Common myeloid progenitor, CD34-positive (primary cell): ENCODE results near the gene CRISPLD2.
"Not testable (repeated sequence)": the region's sequence is repeated elsewhere in the genome, so short reads cannot be mapped to it uniquely, and the experiment has no call there.

ENCODE experiments used
- CTCF ChIA-PET: fragments of 350-600 bp; sonication (Branson Sonifier 250); formaldehyde crosslinking; loops from one replicate; lab custom pipeline; 2021; ENCODE audit warnings: antibody characterized with exemption; lab: Charles Lee
- POLR2A ChIA-PET: fragments of 350-600 bp; sonication (Branson Sonifier 250); formaldehyde crosslinking; loops from one replicate; lab custom pipeline; 2021; ENCODE audit warnings: antibody characterized with exemption; lab: Charles Lee
- DNase-seq, 3 donors: peaks; one replicate each; pipeline versions ENCODE4 v3.0.0 to v3.0.0-alpha.2; 2013
- H3K27ac ChIP-seq, 2 experiments: 1 replicate in 1 of 2; 2 replicates in 1 of 2; pipeline ENCODE4 v1.7.0; 2013; ENCODE audit warnings: inconsistent platforms in 2 of 2, low read length in 2 of 2, mild to moderate bottlenecking in 2 of 2, low read depth in 1 of 2, moderate library complexity in 1 of 2; ENCODE audit not compliant: severe bottlenecking in 2 of 2, insufficient read depth in 1 of 2, poor library complexity in 1 of 2
- H3K27me3 ChIP-seq, 5 experiments: replicated peaks in 2 of 5; 1 replicate in 3 of 5; 2 replicates in 2 of 5; pipeline versions ENCODE4 v1.6.1 to v1.7.0; 2013; ENCODE audit warnings: low read length in 4 of 5, mild to moderate bottlenecking in 2 of 5, moderate library complexity in 2 of 5, inconsistent platforms in 1 of 5; ENCODE audit not compliant: insufficient read depth in 5 of 5, control insufficient read depth in 4 of 5
- H3K36me3 ChIP-seq, 4 experiments: 1 replicate in 2 of 4; 2 replicates in 2 of 4; pipeline versions ENCODE4 v1.6.1 to v1.7.0; 2013; ENCODE audit warnings: low read length in 3 of 4, control low read depth in 1 of 4, mild to moderate bottlenecking in 1 of 4; ENCODE audit not compliant: control insufficient read depth in 4 of 4, insufficient read depth in 4 of 4
- H3K4me1 ChIP-seq, 4 experiments: 1 replicate in 3 of 4; 2 replicates in 1 of 4; pipeline versions ENCODE4 v1.6.1 to v1.7.1; 2013; ENCODE audit warnings: low read length in 3 of 4, mild to moderate bottlenecking in 3 of 4, control low read depth in 1 of 4, inconsistent platforms in 1 of 4, moderate library complexity in 1 of 4; ENCODE audit not compliant: control insufficient read depth in 4 of 4, insufficient read depth in 4 of 4; ENCODE audit errors: control extremely low read depth in 1 of 4
- H3K4me3 ChIP-seq, 7 experiments: 1 replicate in 4 of 7; 2 replicates in 3 of 7; pipeline versions ENCODE4 v1.5.1 to v1.7.0; 2013; ENCODE audit warnings: mild to moderate bottlenecking in 7 of 7, low read length in 6 of 7, moderate library complexity in 6 of 7, inconsistent platforms in 2 of 7, low read depth in 2 of 7, control low read depth in 1 of 7; ENCODE audit not compliant: insufficient read depth in 4 of 7, control insufficient read depth in 1 of 7; ENCODE audit errors: extremely low read depth in 1 of 7
- H3K9me3 ChIP-seq, 5 experiments: 1 replicate in 4 of 5; 2 replicates in 1 of 5; pipeline versions ENCODE4 v1.6.1 to v1.7.1; 2013; ENCODE audit warnings: low read length in 4 of 5, mild to moderate bottlenecking in 2 of 5, inconsistent platforms in 1 of 5, low read depth in 1 of 5, moderate library complexity in 1 of 5; ENCODE audit not compliant: control insufficient read depth in 4 of 5, insufficient read depth in 2 of 5; ENCODE audit errors: control extremely low read depth in 1 of 5
- WGBS: methylation state at CpG from one replicate; pipeline ENCODE4 v1.1.5; 2013; ENCODE audit not compliant: insufficient coverage; 5-methylcytosine and 5-hydroxymethylcytosine counted together

The CRISPLD2 gene

GRCh38 chr16:84931506-84931905 lies 111.7 kb downstream of the CRISPLD2 start:
- Histone ChIP-seq H3K27ac (no peak overlapping the region), H3K4me1 (no peaks in the 10 kb centered on the region), H3K4me3 (no peak overlapping the region), H3K27me3 (peaks cover 0 to 22% (median 0%) of the 10 kb centered on the region in 5 experiments), H3K9me3 (no peaks in the 10 kb centered on the region), H3K36me3 (no peaks in the 10 kb centered on the region)
- CTCF ChIA-PET, result interaction anchor here (0.6 to 5.8 kb wide), 10 partner anchors 8 to 194 kb away, joined by 3 to 43 read pairs (median 4); no protein-coding TSS in a partner anchor
- no peak for DNase-seq
- WGBS, result 96% methylated on average over 8 of the region's 8 CpGs
- POLR2A ChIA-PET, result no interaction called here

GRCh38 chr16:84932681-84933080 lies 112.9 kb downstream of the CRISPLD2 start:
- DNase-seq, result no peak
- Histone ChIP-seq H3K36me3 (no peaks in the 10 kb centered on the region), H3K27me3 (peaks cover 0 to 26% (median 0%) of the 10 kb centered on the region in 5 experiments), H3K9me3 (no peaks in the 10 kb centered on the region), H3K4me3 (no peak overlapping the region), H3K27ac (no peak overlapping the region), H3K4me1 (no peaks in the 10 kb centered on the region)
- ChIA-PET CTCF (interaction anchor here (1.0 to 5.8 kb wide), 9 partner anchors 7 to 195 kb away, joined by 3 to 43 read pairs (median 5); no protein-coding TSS in a partner anchor), POLR2A (no interaction called here)
- WGBS, result 92% methylated on average over 5 of the region's 5 CpGs

GRCh38 chr16:84933774-84934631 lies 114.2 kb downstream of the CRISPLD2 start:
- 93% methylated on average over 29 of the region's 29 CpGs for WGBS
- no peak overlapping the region for H3K27ac ChIP-seq
- H3K4me1 ChIP-seq, result no peaks in the 10 kb centered on the region
- ChIA-PET CTCF (interaction anchor here (0.6 to 5.8 kb wide), 5 partner anchors 9 to 180 kb away, joined by 3 to 43 read pairs (median 13); no protein-coding TSS in a partner anchor), POLR2A (no interaction called here)
- no peak for DNase-seq
- H3K27me3 ChIP-seq, result peaks cover 0 to 31% (median 0%) of the 10 kb centered on the region in 5 experiments
- no peaks in the 10 kb centered on the region for H3K36me3 ChIP-seq
- H3K9me3 ChIP-seq, result no peaks in the 10 kb centered on the region
- no peak overlapping the region for H3K4me3 ChIP-seq

- ChIA-PET CTCF (interaction anchor here (0.6 to 0.7 kb wide), 2 partner anchors 13 to 35 kb away, joined by 3 to 4 read pairs; no protein-coding TSS in a partner anchor), POLR2A (no interaction called here)
- no peak overlapping the region for H3K27ac ChIP-seq
- H3K9me3 ChIP-seq, result no peaks in the 10 kb centered on the region
- H3K4me3 ChIP-seq, result no peak overlapping the region
- peaks cover 0 to 49% (median 7%) of the 10 kb centered on the region in 5 experiments for H3K27me3 ChIP-seq
- H3K4me1 ChIP-seq, result no peaks in the 10 kb centered on the region
- 77% methylated on average over 8 of the region's 9 CpGs for WGBS
- no peaks in the 10 kb centered on the region for H3K36me3 ChIP-seq
- no peak for DNase-seq
Measured at GRCh38 chr16:84937196-84938005, 117.6 kb downstream of the CRISPLD2 start.

GRCh38 chr16:84938616-84939015 lies 118.8 kb downstream of the CRISPLD2 start:
- not testable (repeated sequence) for DNase-seq, H3K4me1 ChIP-seq
- CTCF ChIA-PET, result interaction anchor here (1.9 to 3.3 kb wide), 2 partner anchors 11 to 13 kb away, joined by 4 to 9 read pairs; no protein-coding TSS in a partner anchor

GRCh38 chr16:84940670-84941551 lies 121.1 kb downstream of the CRISPLD2 start:
- no peak for DNase-seq
- H3K36me3 ChIP-seq, result no peaks in the 10 kb centered on the region
- CTCF ChIA-PET, result interaction anchor here (1.1 to 3.3 kb wide), 4 partner anchors 11 to 16 kb away, joined by 4 to 9 read pairs (median 6); no protein-coding TSS in a partner anchor
- no peak overlapping the region for H3K4me3 ChIP-seq
- WGBS, result 92% methylated on average over 31 of the region's 41 CpGs
- no peak overlapping the region for H3K27ac ChIP-seq
- peaks cover 0 to 4% (median 0%) of the 10 kb centered on the region in 4 experiments for H3K4me1 ChIP-seq
- no peaks in the 10 kb centered on the region for H3K9me3 ChIP-seq
- POLR2A ChIA-PET, result no interaction called here
- peaks cover 0 to 59% (median 18%) of the 10 kb centered on the region in 5 experiments for H3K27me3 ChIP-seq

More at GRCh38 chr16:84938616-84939015, 118.8 kb downstream of the CRISPLD2 start:
- H3K36me3 ChIP-seq, POLR2A ChIA-PET, H3K4me3 ChIP-seq, H3K9me3 ChIP-seq, H3K27ac ChIP-seq: not testable (repeated sequence)
- WGBS, result 89% methylated on average over 5 of the region's 6 CpGs
- peaks cover 0 to 47% (median 8%) of the 10 kb centered on the region in 5 experiments for H3K27me3 ChIP-seq
